HepG2 (cell line): ENCODE measurements around the gene IL1A. TPM values are rescaled to one million over a fixed set of nuclear protein-coding genes. Genes with fewer than 3 reads are reported as not detected.

Experiments used
- ATAC-seq: fragments of 200-7000 bp; cut with Tn5 transposase; 3 replicates; pipeline ENCODE4 v1.9.1; 2020; ENCODE audit warnings: mild to moderate bottlenecking, moderate library complexity
- BruUV-seq: library from RNA; stranded (reverse); fragments of 400-500 nt; replicated peaks from 2 replicates; lab custom pipeline; 2021; lab: Mats Ljungman, UMichigan
- CTCF ChIA-PET: fragments of 300-600 bp; formaldehyde crosslinking; extraction: SDS; loops from one replicate; lab custom pipeline; 2021; ENCODE audit warnings: low total read pairs, inconsistent platforms, low intra/inter-chr PET ratio; lab: Yijun Ruan, JAX
- POLR2A ChIA-PET: fragments of 350-600 bp; sonication (Branson Sonifier 250); formaldehyde crosslinking; loops from one replicate; lab custom pipeline; 2020; ENCODE audit warnings: antibody characterized with exemption, inconsistent platforms; lab: Yijun Ruan, JAX
- DNase-seq: peaks from one replicate; pipeline ENCODE4 v3.0.0-alpha.2; 2015; ENCODE audit warnings: low spot score
- FAIRE-seq: peaks from 3 replicates; lab custom pipeline; 2011; peaks lifted over from hg19 to GRCh38; lab: Jason Lieb, UNC
- H2AFZ ChIP-seq: one replicate; pipeline ENCODE4 v1.6.1; 2011; ENCODE audit warnings: low read length, inconsistent platforms
- H3K27ac ChIP-seq: fragments of 300-600 bp; 3 replicates; pipeline ENCODE4 v1.8.0; 2011; ENCODE audit warnings: mixed run types, mild to moderate bottlenecking, mixed read lengths, low read length, inconsistent platforms; ENCODE audit not compliant: insufficient read depth; ENCODE audit errors: extremely low read length
- H3K27me3 ChIP-seq, 2 experiments: fragments of 200-600 bp in 1 of 2; 2 replicates in 1 of 2; 3 replicates in 1 of 2; pipeline versions ENCODE4 v1.6.0 to v1.8.0; 2011; ENCODE audit warnings: low read length in 2 of 2, mild to moderate bottlenecking in 2 of 2, moderate library complexity in 2 of 2, inconsistent platforms in 1 of 2; ENCODE audit not compliant: insufficient read depth in 2 of 2, control insufficient read depth in 1 of 2
- H3K36me3 ChIP-seq, 2 experiments: fragments of 200-600 bp in 1 of 2; replicated peaks in 1 of 2; 2 replicates in 1 of 2; 3 replicates in 1 of 2; pipeline versions ENCODE4 v1.5.1 to v1.8.0; 2011; ENCODE audit warnings: low read length in 2 of 2, inconsistent platforms in 1 of 2; ENCODE audit not compliant: insufficient read depth in 2 of 2, control insufficient read depth in 1 of 2
- H3K4me1 ChIP-seq: 2 replicates; pipeline ENCODE4 v1.5.1; 2012; ENCODE audit warnings: low read length, inconsistent platforms; ENCODE audit not compliant: insufficient read depth
- H3K4me2 ChIP-seq: 2 replicates; pipeline ENCODE4 v1.6.0; 2011; ENCODE audit warnings: low read depth, low read length, inconsistent platforms
- H3K4me3 ChIP-seq, 3 experiments: fragments of 200-600 bp in 1 of 3; sonication (generic), shearing (Covaris generic) in 1 of 3; replicated peaks in 1 of 3; 2 replicates each; pipeline ENCODE4 v1.5.1; 2011 to 2016; ENCODE audit warnings: low read length in 3 of 3, inconsistent platforms in 2 of 3, low read depth in 2 of 3, mild to moderate bottlenecking in 2 of 3, control low read depth in 1 of 3, mixed read lengths in 1 of 3; ENCODE audit not compliant: insufficient read depth in 1 of 3
- H3K79me2 ChIP-seq: one replicate; pipeline ENCODE4 v1.6.1; 2011; ENCODE audit warnings: low read length, inconsistent platforms; ENCODE audit not compliant: insufficient read depth
- H3K9ac ChIP-seq: 2 replicates; pipeline ENCODE4 v1.6.0; 2011; ENCODE audit warnings: mild to moderate bottlenecking, low read depth, low read length, inconsistent platforms; ENCODE audit not compliant: insufficient read depth
- H3K9me3 ChIP-seq: 2 replicates; pipeline ENCODE4 v1.5.1; 2012; ENCODE audit warnings: mild to moderate bottlenecking, low read length
- H4K20me1 ChIP-seq: 2 replicates; pipeline ENCODE4 v1.6.0; 2011; ENCODE audit warnings: inconsistent platforms, mild to moderate bottlenecking, low read length, moderate library complexity; ENCODE audit not compliant: insufficient read depth
- KLF16 ChIP-seq, 2 experiments: sonication (generic) in 1 of 2; formaldehyde crosslinking in 1 of 2; IDR thresholded peaks; 2 replicates each; pipeline versions ENCODE4 v1.6.1 to v1.8.0; 2016 to 2023; ENCODE audit warnings: missing genetic modification reagents in 2 of 2, missing compliant biosample characterization in 1 of 2
- MIER2 ChIP-seq: IDR thresholded peaks from 2 replicates; pipeline ENCODE4 v1.6.1; 2016; ENCODE audit warnings: missing biosample characterization, missing genetic modification reagents
- POLR2AphosphoS2 ChIP-seq: IDR thresholded peaks from 2 replicates; pipeline ENCODE4 v1.6.1; 2011; ENCODE audit warnings: low read depth, low read length, improper control_type of control experiment
- WIZ ChIP-seq: sonication (generic); formaldehyde crosslinking; IDR thresholded peaks from 2 replicates; pipeline ENCODE4 v1.5.1; 2020; ENCODE audit warnings: mild to moderate bottlenecking, missing genetic modification reagents
- ZSCAN22 ChIP-seq: sonication (generic); formaldehyde crosslinking; IDR thresholded peaks from 2 replicates; pipeline ENCODE4 v1.4.0; 2020; ENCODE audit warnings: mild to moderate bottlenecking, missing genetic modification reagents
- WGBS: methylation state at CpG from one replicate; pipeline ENCODE4 v1.1.6; 2017; ENCODE audit warnings: low lambda C conversion rate; 5-methylcytosine and 5-hydroxymethylcytosine counted together
- in situ Hi-C: cut with HindIII; loops from 2 replicates; pipeline ENCODE4 v1.10.0; 2017; ENCODE audit warnings: low pct_unique_long_range_greater_than_20kb; ENCODE audit not compliant: extremely low pct_ligation_motif_present
- intact Hi-C: fragments of 100-400 bp; cut with micrococcal nuclease; formaldehyde crosslinking; loops from one replicate; pipeline ENCODE4 v1.10.0; 2022; ENCODE audit not compliant: unreplicated experiment
- polyA plus RNA-seq, 8 experiments: library from polyadenylated mRNA; depleted of rRNA in 3 of 8; stranded (reverse) in 7 of 8; unstranded in 1 of 8; fragments of >200 nt; fragmentation: Illumina TruSeq in 4 of 8; extraction: Trizol in 4 of 8; gene quantifications; 2 replicates each; pipeline versions ENCODE4 v1.2.1 to v1.2.3, GENCODE V29; 2011 to 2016; ENCODE audit warnings: low read depth in 4 of 8, missing spikeins in 1 of 8, mixed read lengths in 1 of 8; ENCODE audit not compliant: insufficient read depth in 1 of 8
- total RNA-seq, 5 experiments: library from RNA; depleted of rRNA; stranded (reverse); fragments of >200 nt; fragmentation: Illumina TruSeq; extraction: Trizol; gene quantifications; 2 replicates each; pipeline ENCODE4 v1.2.3, GENCODE V29; 2016; ENCODE audit warnings: low read depth in 1 of 5
- TF ChIP-seq, protein P1 (sequence below): sonication (generic); formaldehyde crosslinking; IDR thresholded peaks from 2 replicates; pipeline ENCODE4 v1.5.1; 2020; ENCODE audit warnings: mild to moderate bottlenecking, missing genetic modification reagents, moderate library complexity
- TF ChIP-seq, protein P2 (sequence below): sonication (generic); formaldehyde crosslinking; conservative IDR thresholded peaks from 2 replicates; pipeline ENCODE4 v1.8.1; 2023; ENCODE audit warnings: missing genetic modification reagents
- TF ChIP-seq, protein P3 (sequence below): sonication (generic); formaldehyde crosslinking; IDR thresholded peaks from 2 replicates; pipeline ENCODE4 v1.5.0; 2020; ENCODE audit warnings: mild to moderate bottlenecking, missing genetic modification reagents

Gene IL1A
- total and polyA plus RNA-seq, 2 of the 13 experiments (the other 11 are each of a cell fraction or from before 2014, with no cell fraction given) = not detected

DNA sequence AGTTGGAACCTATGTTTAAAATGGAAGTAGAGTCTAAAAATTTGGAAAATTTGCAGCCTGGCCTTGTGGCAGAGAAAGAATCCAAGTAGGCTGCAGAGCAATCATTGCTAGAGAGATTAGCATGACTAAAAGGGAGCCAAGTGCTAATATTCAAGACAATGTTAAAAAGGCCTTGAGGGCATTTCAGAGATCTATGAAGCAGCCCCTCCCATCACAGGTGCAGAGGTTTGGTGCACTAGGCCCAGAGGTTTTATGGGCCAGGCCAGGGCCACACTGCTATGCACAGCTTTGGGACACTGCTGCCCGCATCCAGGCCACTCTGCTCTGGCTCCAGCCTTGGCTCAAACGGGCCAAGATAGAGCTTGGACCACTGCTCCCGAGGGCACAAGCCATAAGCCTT, 6.7 kb upstream of the IL1A start:
- in situ Hi-C loops (no loop called here), intact Hi-C loops (no loop called here)
- no peak for FAIRE-seq
- Histone ChIP-seq H3K4me1 (peaks cover 38% of the 10 kb centered on the region), H3K36me3 (no peaks in the 10 kb centered on the region), H3K4me2 (no peak overlapping the region), H3K79me2 (no peaks in the 10 kb centered on the region), H3K27me3 (no peaks in the 10 kb centered on the region), H3K9me3 (no peaks in the 10 kb centered on the region), H3K27ac (no peak overlapping the region), H2AFZ (no peak overlapping the region), H4K20me1 (no peaks in the 10 kb centered on the region), H3K4me3 (no peak overlapping the region), H3K9ac (no peak overlapping the region)
- no peak for TF ChIP-seq POLR2AphosphoS2
- no peak for TF ChIP-seq KLF16 (CRISPR knock-in tag; IDR thresholded peaks at IDR 0.05)
- TF ChIP-seq, protein P1, sequence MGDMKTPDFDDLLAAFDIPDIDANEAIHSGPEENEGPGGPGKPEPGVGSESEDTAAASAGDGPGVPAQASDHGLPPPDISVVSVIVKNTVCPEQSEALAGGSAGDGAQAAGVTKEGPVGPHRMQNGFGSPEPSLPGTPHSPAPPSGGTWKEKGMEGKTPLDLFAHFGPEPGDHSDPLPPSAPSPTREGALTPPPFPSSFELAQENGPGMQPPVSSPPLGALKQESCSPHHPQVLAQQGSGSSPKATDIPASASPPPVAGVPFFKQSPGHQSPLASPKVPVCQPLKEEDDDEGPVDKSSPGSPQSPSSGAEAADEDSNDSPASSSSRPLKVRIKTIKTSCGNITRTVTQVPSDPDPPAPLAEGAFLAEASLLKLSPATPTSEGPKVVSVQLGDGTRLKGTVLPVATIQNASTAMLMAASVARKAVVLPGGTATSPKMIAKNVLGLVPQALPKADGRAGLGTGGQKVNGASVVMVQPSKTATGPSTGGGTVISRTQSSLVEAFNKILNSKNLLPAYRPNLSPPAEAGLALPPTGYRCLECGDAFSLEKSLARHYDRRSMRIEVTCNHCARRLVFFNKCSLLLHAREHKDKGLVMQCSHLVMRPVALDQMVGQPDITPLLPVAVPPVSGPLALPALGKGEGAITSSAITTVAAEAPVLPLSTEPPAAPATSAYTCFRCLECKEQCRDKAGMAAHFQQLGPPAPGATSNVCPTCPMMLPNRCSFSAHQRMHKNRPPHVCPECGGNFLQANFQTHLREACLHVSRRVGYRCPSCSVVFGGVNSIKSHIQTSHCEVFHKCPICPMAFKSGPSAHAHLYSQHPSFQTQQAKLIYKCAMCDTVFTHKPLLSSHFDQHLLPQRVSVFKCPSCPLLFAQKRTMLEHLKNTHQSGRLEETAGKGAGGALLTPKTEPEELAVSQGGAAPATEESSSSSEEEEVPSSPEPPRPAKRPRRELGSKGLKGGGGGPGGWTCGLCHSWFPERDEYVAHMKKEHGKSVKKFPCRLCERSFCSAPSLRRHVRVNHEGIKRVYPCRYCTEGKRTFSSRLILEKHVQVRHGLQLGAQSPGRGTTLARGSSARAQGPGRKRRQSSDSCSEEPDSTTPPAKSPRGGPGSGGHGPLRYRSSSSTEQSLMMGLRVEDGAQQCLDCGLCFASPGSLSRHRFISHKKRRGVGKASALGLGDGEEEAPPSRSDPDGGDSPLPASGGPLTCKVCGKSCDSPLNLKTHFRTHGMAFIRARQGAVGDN (CRISPR knock-in tag) = peak; percentile 27; the same call in 1 of the 2 replicates
- CTCF ChIA-PET = no interaction called here
- DNase-seq = no peak
- ATAC-seq = peak; percentile 41; the same call in 2 of the 3 replicates
- POLR2A ChIA-PET = interaction anchor here (1.4 kb wide), 1 partner anchor 13 kb away, joined by 4 read pairs; no protein-coding TSS in a partner anchor
- BruUV-seq = no TSS peak
- 100% methylated on average over 1 of the region's 3 CpGs for WGBS

- DNase-seq (peak; percentile 49), FAIRE-seq (no peak)
- TF ChIP-seq, protein P2, sequence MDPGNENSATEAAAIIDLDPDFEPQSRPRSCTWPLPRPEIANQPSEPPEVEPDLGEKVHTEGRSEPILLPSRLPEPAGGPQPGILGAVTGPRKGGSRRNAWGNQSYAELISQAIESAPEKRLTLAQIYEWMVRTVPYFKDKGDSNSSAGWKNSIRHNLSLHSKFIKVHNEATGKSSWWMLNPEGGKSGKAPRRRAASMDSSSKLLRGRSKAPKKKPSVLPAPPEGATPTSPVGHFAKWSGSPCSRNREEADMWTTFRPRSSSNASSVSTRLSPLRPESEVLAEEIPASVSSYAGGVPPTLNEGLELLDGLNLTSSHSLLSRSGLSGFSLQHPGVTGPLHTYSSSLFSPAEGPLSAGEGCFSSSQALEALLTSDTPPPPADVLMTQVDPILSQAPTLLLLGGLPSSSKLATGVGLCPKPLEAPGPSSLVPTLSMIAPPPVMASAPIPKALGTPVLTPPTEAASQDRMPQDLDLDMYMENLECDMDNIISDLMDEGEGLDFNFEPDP (CRISPR knock-in tag) = no peak
- no peak for TF ChIP-seq ZSCAN22 (CRISPR knock-in tag)
- TF ChIP-seq, protein P3, sequence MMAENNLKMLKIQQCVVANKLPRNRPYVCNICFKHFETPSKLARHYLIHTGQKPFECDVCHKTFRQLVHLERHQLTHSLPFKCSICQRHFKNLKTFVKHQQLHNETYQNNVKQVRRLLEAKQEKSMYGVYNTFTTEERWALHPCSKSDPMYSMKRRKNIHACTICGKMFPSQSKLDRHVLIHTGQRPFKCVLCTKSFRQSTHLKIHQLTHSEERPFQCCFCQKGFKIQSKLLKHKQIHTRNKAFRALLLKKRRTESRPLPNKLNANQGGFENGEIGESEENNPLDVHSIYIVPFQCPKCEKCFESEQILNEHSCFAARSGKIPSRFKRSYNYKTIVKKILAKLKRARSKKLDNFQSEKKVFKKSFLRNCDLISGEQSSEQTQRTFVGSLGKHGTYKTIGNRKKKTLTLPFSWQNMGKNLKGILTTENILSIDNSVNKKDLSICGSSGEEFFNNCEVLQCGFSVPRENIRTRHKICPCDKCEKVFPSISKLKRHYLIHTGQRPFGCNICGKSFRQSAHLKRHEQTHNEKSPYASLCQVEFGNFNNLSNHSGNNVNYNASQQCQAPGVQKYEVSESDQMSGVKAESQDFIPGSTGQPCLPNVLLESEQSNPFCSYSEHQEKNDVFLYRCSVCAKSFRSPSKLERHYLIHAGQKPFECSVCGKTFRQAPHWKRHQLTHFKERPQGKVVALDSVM = no peak
- no peak for TF ChIP-seq WIZ (CRISPR knock-in tag)
- no peak for TF ChIP-seq MIER2
Observed at GRCh38 chr2:112790305-112790704, 6.0 kb upstream of the IL1A start.

More at GRCh38 chr2:112790305-112790704, 6.0 kb upstream of the IL1A start:
- intact Hi-C loops = no loop called here
- no TSS peak for BruUV-seq
- Histone ChIP-seq H4K20me1 (no peaks in the 10 kb centered on the region), H3K9me3 (no peaks in the 10 kb centered on the region), H3K36me3 (no peaks in the 10 kb centered on the region), H3K27me3 (no peaks in the 10 kb centered on the region), H3K4me3 (no peak overlapping the region), H3K9ac (no peak overlapping the region), H3K27ac (no peak overlapping the region), H2AFZ (no peak overlapping the region), H3K4me2 (peak overlapping the region; percentile 13; the same call in 1 of the 2 replicates), H3K79me2 (no peaks in the 10 kb centered on the region), H3K4me1 (peaks cover 38% of the 10 kb centered on the region)
- CTCF ChIA-PET = no interaction called here
- 85% methylated on average over 5 of the region's 5 CpGs for WGBS
- POLR2A ChIA-PET = interaction anchor here (1.4 kb wide), 1 partner anchor 14 kb away, joined by 4 read pairs; no protein-coding TSS in a partner anchor
- in situ Hi-C loops = no loop called here
- peak; percentile 55; the same call in 2 of the 3 replicates for ATAC-seq
